ENCODE measurements around the gene GSDME. TPM values are rescaled to one million over a fixed set of nuclear protein-coding genes. Genes with fewer than 3 reads are reported as not detected.
A peak's percentile ranks its signal among the peaks of the same experiment; 100 is the strongest.

Gene GSDME
- total and polyA plus RNA-seq, 10 of the 15 experiments (the other 5 are each of a cell fraction or from before 2014, with no cell fraction given) = 23.7 to 245 (median 128) TPM

DNA sequence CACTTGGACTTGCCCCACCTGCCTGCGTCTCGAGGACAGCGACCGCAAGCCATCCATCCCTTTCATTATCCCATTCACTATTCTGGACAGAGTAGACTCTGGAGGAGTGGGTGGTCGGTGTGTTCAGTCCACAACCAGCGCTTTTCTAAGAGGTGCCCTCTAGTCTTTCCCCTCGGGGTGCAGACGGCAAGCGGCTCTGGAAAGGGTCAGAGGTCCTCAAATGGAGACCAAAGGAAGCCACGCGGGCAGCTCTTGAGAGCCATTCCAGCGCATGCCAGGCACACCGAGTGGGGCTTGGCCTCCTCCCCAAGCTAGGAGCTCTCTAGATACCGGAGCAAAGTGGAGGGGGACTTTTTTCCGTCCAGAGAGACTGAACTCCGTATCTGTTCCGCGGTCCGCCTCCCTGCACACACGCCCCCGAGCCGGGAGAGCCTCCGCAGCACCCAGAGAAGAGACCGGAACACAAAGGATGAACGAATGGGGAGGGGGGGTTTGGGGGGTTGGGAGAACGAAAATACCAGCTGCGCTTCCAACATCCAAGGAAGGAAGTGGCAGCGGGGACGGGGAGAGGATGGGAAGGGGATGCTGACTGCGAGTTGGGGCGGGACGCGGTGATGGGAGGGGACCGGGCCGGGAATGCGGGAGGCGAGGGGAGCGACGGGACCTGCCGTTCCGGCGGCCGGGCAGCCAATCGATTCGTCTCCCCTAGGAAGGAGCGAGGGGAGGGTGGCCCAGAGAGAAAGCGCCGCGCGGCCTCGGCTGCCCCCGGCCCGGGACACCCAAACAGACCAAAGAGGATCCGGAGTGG lies 515 bp downstream of the GSDME start:
- intact Hi-C loops (cut with micrococcal nuclease; ENCODE audit: unreplicated experiment) (loop anchor here (5.0 kb wide), 1 partner anchor 226 kb away; the partner anchor contains the start of gene OSBPL3), in situ Hi-C loops (cut with MboI) (no loop called here)
- Histone ChIP-seq H3K9me3 (replicated peaks; ENCODE audit: control insufficient read depth, insufficient read depth, low read length) (peaks cover 2% of the 10 kb centered on the region), H3K9ac (ENCODE audit: control insufficient read depth, insufficient read depth, low read length) (peak overlapping the region; percentile 75), H3K36me3 (ENCODE audit: control insufficient read depth in 2 of 2, insufficient read depth in 2 of 2, low read length in 1 of 2) (no peaks in the 10 kb centered on the region; a peak in 1 of 4 replicates), H3K4me2 (ENCODE audit: control insufficient read depth, insufficient read depth) (peak overlapping the region; percentile 98), H3K4me3 (peak overlapping the region; percentile 88), H4K20me1 (ENCODE audit: control insufficient read depth, insufficient read depth) (no peaks in the 10 kb centered on the region), H3K27ac (ENCODE audit: control insufficient read depth, insufficient read depth) (peak overlapping the region; percentile 93), H3K27me3 (replicated peaks in 1 of 2; ENCODE audit: control insufficient read depth in 2 of 2, insufficient read depth in 2 of 2, low read length in 1 of 2) (no peaks in the 10 kb centered on the region), H3K79me2 (ENCODE audit: control insufficient read depth, insufficient read depth, low read length) (peaks cover 50% of the 10 kb centered on the region), H2AFZ (ENCODE audit: control insufficient read depth, low read depth, low read length) (peak overlapping the region; percentile 56), H3K4me1 (ENCODE audit: control insufficient read depth, insufficient read depth, low read length) (peaks cover 40% of the 10 kb centered on the region)
- peak; percentile 24 for ATAC-seq
- no TSS peak for BruUV-seq (replicated peaks)
- ChIA-PET RAD21 (ENCODE audit: unreplicated experiment) (interaction anchor here (1.0 to 1.4 kb wide), 4 partner anchors 37 to 56 kb away, joined by 3 to 4 read pairs (median 4); no protein-coding TSS in a partner anchor), POLR2A (no interaction called here), SMC1A (ENCODE audit: uncharacterized antibody, unreplicated experiment) (interaction anchor here (0.9 to 3.0 kb wide), 8 partner anchors 12 to 350 kb away, joined by 3 to 21 read pairs (median 4); no protein-coding TSS in a partner anchor), CTCF (interaction anchor here (1.2 kb wide), 1 partner anchor 10 kb away, joined by 4 read pairs; no protein-coding TSS in a partner anchor)
- WGBS (ENCODE audit: insufficient coverage, insufficient replicate concordance, low lambda C conversion rate, missing lambda C conversion rate) = 10% methylated on average over 41 of the region's 54 CpGs
- FAIRE-seq = no peak
- TF ChIP-seq SPI1 (IDR thresholded peaks at IDR 0.05; ENCODE audit: borderline replicate concordance, insufficient read depth, low read depth, low read length) (no peak), STAT3 (IDR thresholded peaks at IDR 0.05; ENCODE audit: low read depth, low read length) (no peak), NR2C2 (IDR thresholded peaks at IDR 0.05; ENCODE audit: borderline replicate concordance, control insufficient read depth, insufficient read length, low read depth) (no peak), TBL1XR1 (IDR thresholded peaks at IDR 0.05; ENCODE audit: low read depth, low read length) (no peak), EED (IDR thresholded peaks at IDR 0.05; ENCODE audit: low read depth) (0 out of 2 replicates have a peak, but pooled peaks have one; percentile 49), NFYB (IDR thresholded peaks at IDR 0.05; ENCODE audit: insufficient read depth, low read depth, low read length) (0 out of 2 replicates have a peak, but pooled peaks have one; percentile 8), IKZF2 (IDR thresholded peaks at IDR 0.05) (peak in 1 of 2 experiments; percentile 18; a peak in 1 of 4 replicates), WRNIP1 (IDR thresholded peaks at IDR 0.05; ENCODE audit: borderline replicate concordance, low read depth, low read length) (no peak), CEBPB (IDR thresholded peaks at IDR 0.05; ENCODE audit: borderline replicate concordance in 1 of 2, low read depth in 2 of 2, low read length in 2 of 2) (no peak), CREB1 (IDR thresholded peaks at IDR 0.05; ENCODE audit: low read depth) (0 out of 2 replicates have a peak, but pooled peaks have one; percentile 35), EGR1 (IDR thresholded peaks at IDR 0.05; ENCODE audit: borderline replicate concordance in 1 of 2, low read depth in 2 of 2, low read length in 2 of 2) (peak in 1 of 2 experiments; percentile 44; a peak in 1 of 3 replicates), SMC3 (IDR thresholded peaks at IDR 0.05; ENCODE audit: borderline replicate concordance, low read length) (no peak), YY1 (IDR thresholded peaks at IDR 0.05; ENCODE audit: low read depth, low read length) (peak; percentile 13; the same call in 1 of the 2 replicates), KLF5 (IDR thresholded peaks at IDR 0.05; ENCODE audit: partially characterized antibody) (no peak), RUNX3 (IDR thresholded peaks at IDR 0.05; ENCODE audit: low read length) (no peak), IKZF1 (conservative IDR thresholded peaks at IDR 0.05) (peak; percentile 41; the same call in 1 of the 2 replicates)
- TF ChIP-seq, protein P1, sequence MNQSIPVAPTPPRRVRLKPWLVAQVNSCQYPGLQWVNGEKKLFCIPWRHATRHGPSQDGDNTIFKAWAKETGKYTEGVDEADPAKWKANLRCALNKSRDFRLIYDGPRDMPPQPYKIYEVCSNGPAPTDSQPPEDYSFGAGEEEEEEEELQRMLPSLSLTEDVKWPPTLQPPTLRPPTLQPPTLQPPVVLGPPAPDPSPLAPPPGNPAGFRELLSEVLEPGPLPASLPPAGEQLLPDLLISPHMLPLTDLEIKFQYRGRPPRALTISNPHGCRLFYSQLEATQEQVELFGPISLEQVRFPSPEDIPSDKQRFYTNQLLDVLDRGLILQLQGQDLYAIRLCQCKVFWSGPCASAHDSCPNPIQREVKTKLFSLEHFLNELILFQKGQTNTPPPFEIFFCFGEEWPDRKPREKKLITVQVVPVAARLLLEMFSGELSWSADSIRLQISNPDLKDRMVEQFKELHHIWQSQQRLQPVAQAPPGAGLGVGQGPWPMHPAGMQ (IDR thresholded peaks at IDR 0.05; ENCODE audit: borderline replicate concordance) = no peak
- DNase-seq (ENCODE audit: low read depth, low spot score) = no peak
